Common myeloid progenitor, CD34-positive (primary cell): Measurements from ENCODE around the gene OASL.
A peak's percentile ranks its signal among the peaks of the same experiment; 100 is the strongest.
"Not testable (repeated sequence)": the region's sequence is repeated elsewhere in the genome, so short reads cannot be mapped to it uniquely, and the experiment has no call there.

ENCODE experiments used
- CTCF ChIA-PET: fragments of 350-600 bp; sonication (Branson Sonifier 250); formaldehyde crosslinking; loops from one replicate; lab custom pipeline; 2021; ENCODE audit warnings: antibody characterized with exemption; lab: Charles Lee
- POLR2A ChIA-PET: fragments of 350-600 bp; sonication (Branson Sonifier 250); formaldehyde crosslinking; loops from one replicate; lab custom pipeline; 2021; ENCODE audit warnings: antibody characterized with exemption; lab: Charles Lee
- DNase-seq, 3 donors: peaks; one replicate each; pipeline versions ENCODE4 v3.0.0 to v3.0.0-alpha.2; 2013
- H3K27ac ChIP-seq, 2 experiments: 1 replicate in 1 of 2; 2 replicates in 1 of 2; pipeline ENCODE4 v1.7.0; 2013; ENCODE audit warnings: inconsistent platforms in 2 of 2, low read length in 2 of 2, mild to moderate bottlenecking in 2 of 2, low read depth in 1 of 2, moderate library complexity in 1 of 2; ENCODE audit not compliant: severe bottlenecking in 2 of 2, insufficient read depth in 1 of 2, poor library complexity in 1 of 2
- H3K27me3 ChIP-seq, 5 experiments: replicated peaks in 2 of 5; 1 replicate in 3 of 5; 2 replicates in 2 of 5; pipeline versions ENCODE4 v1.6.1 to v1.7.0; 2013; ENCODE audit warnings: low read length in 4 of 5, mild to moderate bottlenecking in 2 of 5, moderate library complexity in 2 of 5, inconsistent platforms in 1 of 5; ENCODE audit not compliant: insufficient read depth in 5 of 5, control insufficient read depth in 4 of 5
- H3K36me3 ChIP-seq, 4 experiments: 1 replicate in 2 of 4; 2 replicates in 2 of 4; pipeline versions ENCODE4 v1.6.1 to v1.7.0; 2013; ENCODE audit warnings: low read length in 3 of 4, control low read depth in 1 of 4, mild to moderate bottlenecking in 1 of 4; ENCODE audit not compliant: control insufficient read depth in 4 of 4, insufficient read depth in 4 of 4
- H3K4me1 ChIP-seq, 4 experiments: 1 replicate in 3 of 4; 2 replicates in 1 of 4; pipeline versions ENCODE4 v1.6.1 to v1.7.1; 2013; ENCODE audit warnings: low read length in 3 of 4, mild to moderate bottlenecking in 3 of 4, control low read depth in 1 of 4, inconsistent platforms in 1 of 4, moderate library complexity in 1 of 4; ENCODE audit not compliant: control insufficient read depth in 4 of 4, insufficient read depth in 4 of 4; ENCODE audit errors: control extremely low read depth in 1 of 4
- H3K4me3 ChIP-seq, 7 experiments: 1 replicate in 4 of 7; 2 replicates in 3 of 7; pipeline versions ENCODE4 v1.5.1 to v1.7.0; 2013; ENCODE audit warnings: mild to moderate bottlenecking in 7 of 7, low read length in 6 of 7, moderate library complexity in 6 of 7, inconsistent platforms in 2 of 7, low read depth in 2 of 7, control low read depth in 1 of 7; ENCODE audit not compliant: insufficient read depth in 4 of 7, control insufficient read depth in 1 of 7; ENCODE audit errors: extremely low read depth in 1 of 7
- H3K9me3 ChIP-seq, 5 experiments: 1 replicate in 4 of 5; 2 replicates in 1 of 5; pipeline versions ENCODE4 v1.6.1 to v1.7.1; 2013; ENCODE audit warnings: low read length in 4 of 5, mild to moderate bottlenecking in 2 of 5, inconsistent platforms in 1 of 5, low read depth in 1 of 5, moderate library complexity in 1 of 5; ENCODE audit not compliant: control insufficient read depth in 4 of 5, insufficient read depth in 2 of 5; ENCODE audit errors: control extremely low read depth in 1 of 5
- WGBS: methylation state at CpG from one replicate; pipeline ENCODE4 v1.1.5; 2013; ENCODE audit not compliant: insufficient coverage; 5-methylcytosine and 5-hydroxymethylcytosine counted together

Gene OASL

DNA sequence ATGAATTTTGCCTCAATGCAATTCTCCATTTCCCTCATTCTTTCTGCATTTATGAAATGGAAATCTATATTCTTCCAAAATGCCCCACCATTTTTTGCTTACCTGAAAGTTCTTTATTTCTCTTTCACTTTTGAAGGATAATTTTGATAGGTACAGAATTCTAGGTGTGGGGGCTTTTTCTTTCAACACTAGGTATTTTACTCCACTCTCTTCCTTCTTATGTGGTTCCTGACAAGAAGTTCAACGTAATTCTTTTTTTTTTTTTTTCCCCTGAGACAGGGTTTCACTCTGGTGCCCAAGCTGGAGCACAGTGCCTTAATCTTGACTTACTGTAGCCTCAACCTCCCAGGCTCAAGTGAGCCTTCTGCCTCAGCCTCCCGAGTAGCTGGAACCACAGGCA is 26.3 kb upstream of the OASL start:
- H3K27me3 ChIP-seq = no peaks in the 10 kb centered on the region
- peaks cover 0 to 3% (median 2%) of the 10 kb centered on the region in 4 experiments for H3K4me1 ChIP-seq
- H3K4me3 ChIP-seq = no peak overlapping the region
- H3K36me3 ChIP-seq = no peaks in the 10 kb centered on the region
- WGBS = 20% methylated on average over 1 of the region's 2 CpGs
- DNase-seq = no peak
- no peaks in the 10 kb centered on the region for H3K9me3 ChIP-seq
- no peak overlapping the region for H3K27ac ChIP-seq
- CTCF ChIA-PET = interaction anchor here (0.7 to 1.4 kb wide), 3 partner anchors 21 to 1656 kb away, joined by 3 to 4 read pairs (median 3); no protein-coding TSS in a partner anchor
- POLR2A ChIA-PET = no interaction called here

DNA sequence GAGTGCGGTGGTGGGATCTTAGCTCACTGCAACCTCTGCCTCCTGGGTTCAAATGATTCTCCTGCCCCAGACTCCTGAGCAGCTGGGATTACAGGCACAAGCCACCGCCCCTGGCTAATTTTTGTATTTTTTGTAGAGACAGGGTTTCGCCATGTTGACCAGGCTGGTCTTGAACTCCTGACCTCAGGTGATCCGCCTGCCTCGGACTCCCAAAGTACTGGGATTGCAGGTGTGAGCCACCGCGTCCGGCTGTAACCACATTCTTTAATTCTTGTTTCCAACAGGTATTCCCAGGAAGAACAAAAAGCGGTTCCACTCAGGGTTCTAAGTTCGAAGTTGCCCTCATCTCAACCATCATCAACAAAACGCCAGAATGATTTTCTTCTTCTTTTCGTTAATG is 25.5 kb upstream of the OASL start:
- H3K36me3 ChIP-seq, H3K9me3 ChIP-seq, H3K27ac ChIP-seq, H3K4me1 ChIP-seq, H3K27me3 ChIP-seq, DNase-seq, POLR2A ChIA-PET, H3K4me3 ChIP-seq: not testable (repeated sequence)
- 98% methylated on average over 4 of the region's 12 CpGs for WGBS
- CTCF ChIA-PET = interaction anchor here (0.7 to 1.8 kb wide), 6 partner anchors 22 to 1657 kb away, joined by 3 to 4 read pairs (median 3); no protein-coding TSS in a partner anchor

DNA sequence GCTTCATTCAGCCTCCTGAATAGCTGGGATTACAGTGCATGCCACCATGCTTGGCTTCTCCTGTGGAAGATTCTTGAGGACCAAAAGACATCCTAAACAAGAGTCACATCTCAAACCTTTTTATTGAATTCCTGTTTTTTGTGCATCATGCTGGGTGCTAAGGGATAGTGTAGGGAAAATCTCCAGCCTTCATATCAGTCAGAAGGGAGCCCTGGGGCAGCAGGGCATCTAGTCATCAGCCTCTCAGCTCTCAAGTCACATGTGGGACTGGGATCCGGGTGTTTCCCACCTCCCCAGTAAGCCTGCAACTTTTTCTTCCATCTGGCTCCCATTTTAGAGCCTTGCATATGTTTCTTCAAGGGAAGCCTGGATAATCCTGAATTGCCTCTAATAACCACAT is 25.1 kb upstream of the OASL start:
- H3K27me3 ChIP-seq = no peaks in the 10 kb centered on the region
- no peak overlapping the region for H3K4me3 ChIP-seq
- whole genome bisulfite sequencing = 100% methylated on average over 1 of the region's 1 CpG
- ChIA-PET CTCF (interaction anchor here (1.0 to 1.8 kb wide), 4 partner anchors 28 to 379 kb away, joined by 3 to 4 read pairs (median 4); no protein-coding TSS in a partner anchor), POLR2A (no interaction called here)
- no peaks in the 10 kb centered on the region for H3K36me3 ChIP-seq
- peaks cover 0 to 10% (median 6%) of the 10 kb centered on the region in 4 experiments for H3K4me1 ChIP-seq
- H3K27ac ChIP-seq = no peak overlapping the region
- H3K9me3 ChIP-seq = no peaks in the 10 kb centered on the region
- DNase-seq = no peak

DNA sequence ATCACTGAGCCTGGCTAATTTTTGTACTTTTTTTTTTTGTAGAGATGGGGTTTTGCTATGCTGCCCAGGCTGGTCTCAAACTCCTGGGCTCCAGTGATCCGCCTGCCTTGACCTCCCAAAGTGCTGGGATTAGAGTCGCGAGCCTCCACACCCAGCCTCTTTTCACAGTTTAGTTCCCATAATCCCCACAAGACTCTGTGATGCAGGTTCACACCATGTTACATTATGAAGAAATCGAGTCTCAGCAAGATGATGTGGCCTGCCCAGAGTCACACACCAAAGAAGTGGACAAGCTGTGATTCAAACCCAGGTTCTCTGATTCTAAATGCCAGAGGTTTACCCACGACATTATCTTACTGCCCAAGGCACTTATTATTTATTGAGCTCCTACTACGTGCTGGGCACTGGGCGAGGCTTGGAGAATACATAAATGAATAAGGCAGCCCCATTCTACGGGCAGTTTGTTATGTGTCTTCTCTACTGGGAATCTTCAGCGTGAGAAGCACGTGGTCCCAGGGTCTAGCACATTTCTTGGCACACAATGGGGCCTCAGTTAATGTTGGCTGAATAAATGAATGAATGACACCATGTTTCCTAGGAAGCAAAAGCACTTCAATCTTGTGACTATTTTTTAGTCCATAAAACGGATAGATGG is 23.5 kb upstream of the OASL start:
- POLR2A ChIA-PET = no interaction called here

GRCh38 chr12:121061831-121062230 is 22.8 kb upstream of the OASL start:
- WGBS = no CpG with 5 or more reads among the region's 2 CpGs
- peak; percentile 34 to 57 (median 52) for DNase-seq
- POLR2A ChIA-PET = no interaction called here

More for the DNA sequence above, 23.5 kb upstream of the OASL start:
- Histone ChIP-seq H3K4me3 (no peak overlapping the region), H3K9me3 (no peaks in the 10 kb centered on the region), H3K27me3 (no peaks in the 10 kb centered on the region), H3K4me1 (peaks cover 0 to 10% (median 6%) of the 10 kb centered on the region in 4 experiments), H3K36me3 (no peaks in the 10 kb centered on the region), H3K27ac (no peak overlapping the region)
- CTCF ChIA-PET = interaction anchor here (0.8 to 4.4 kb wide), 14 partner anchors 9 to 176 kb away, joined by 3 to 64 read pairs (median 6); no protein-coding TSS in a partner anchor
- WGBS = over 99% methylated on average over 9 of the region's 11 CpGs
- no peak for DNase-seq

DNA sequence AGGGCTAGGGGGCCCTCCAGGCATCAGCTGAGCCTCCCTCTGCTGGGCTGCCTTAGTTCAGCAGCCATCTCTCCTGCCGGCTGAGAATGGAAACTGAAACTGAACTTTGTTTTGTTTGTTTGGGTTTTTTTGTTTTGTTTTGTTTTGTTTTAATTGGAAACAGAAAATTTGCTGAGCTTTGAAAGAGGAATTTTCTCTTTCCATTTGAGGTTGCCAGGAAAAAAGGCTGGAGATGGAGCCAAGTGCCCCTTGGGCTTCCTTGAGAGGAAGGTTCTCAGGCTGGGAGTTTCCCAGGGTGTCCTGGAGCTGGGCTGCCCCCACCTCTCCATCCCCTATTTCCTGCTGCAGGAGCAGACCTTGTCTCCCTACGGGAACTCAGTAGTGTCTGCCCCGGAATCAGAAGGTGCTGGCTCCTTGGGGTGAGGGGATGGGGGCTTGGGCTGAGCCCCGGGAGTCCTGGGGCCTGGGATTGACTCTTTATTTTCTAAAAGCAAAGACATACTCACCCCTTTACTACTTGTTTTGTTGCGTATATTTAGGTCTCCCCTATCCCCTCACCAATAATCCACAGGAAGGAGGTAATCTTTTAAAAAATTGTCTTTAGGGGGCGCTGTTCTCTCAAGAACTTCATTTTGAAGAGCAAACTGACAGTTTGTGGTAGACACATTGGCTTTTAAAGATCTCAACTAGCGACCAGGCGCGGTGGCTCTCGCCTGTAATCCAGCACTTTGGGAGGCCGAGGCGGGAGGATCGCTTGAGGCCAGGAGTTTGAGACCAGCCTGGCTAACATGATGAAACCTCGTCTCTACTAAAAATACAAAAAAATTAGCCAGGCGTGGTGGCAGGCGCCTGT is 21.3 kb upstream of the OASL start:
- WGBS = 16% methylated on average over 3 of the region's 16 CpGs
- ChIA-PET CTCF (interaction anchor here (0.7 to 4.4 kb wide), 35 partner anchors 8 to 478 kb away, joined by 3 to 64 read pairs (median 5); partner anchors contain the start of gene POP5), POLR2A (no interaction called here)

More at GRCh38 chr12:121061831-121062230, 22.8 kb upstream of the OASL start:
- H3K4me3 ChIP-seq = no peak overlapping the region
- H3K4me1 ChIP-seq = peaks cover 0 to 10% (median 6%) of the 10 kb centered on the region in 4 experiments
- no peak overlapping the region for H3K27ac ChIP-seq
- CTCF ChIA-PET = interaction anchor here (0.7 to 4.4 kb wide), 22 partner anchors 9 to 563 kb away, joined by 3 to 64 read pairs (median 4); no protein-coding TSS in a partner anchor
- H3K27me3 ChIP-seq = no peaks in the 10 kb centered on the region
- no peaks in the 10 kb centered on the region for H3K9me3 ChIP-seq
- no peaks in the 10 kb centered on the region for H3K36me3 ChIP-seq

More for the DNA sequence above, 21.3 kb upstream of the OASL start:
- Histone ChIP-seq H3K4me3 (peak overlapping the region; percentile 25 to 88 (median 67)), H3K4me1 (peaks cover 0 to 10% (median 6%) of the 10 kb centered on the region in 4 experiments), H3K27me3 (no peaks in the 10 kb centered on the region), H3K36me3 (no peaks in the 10 kb centered on the region), H3K9me3 (no peaks in the 10 kb centered on the region), H3K27ac (peak overlapping the region; percentile 79 to 88)
- peak; percentile 80 to 91 (median 89) for DNase-seq
